H9 (cell line): Measurements from ENCODE around the gene MMP14. TPM values are rescaled to one million over a fixed set of nuclear protein-coding genes. Genes with fewer than 3 reads are reported as not detected.

Experiments used
- DNase-seq: peaks from one replicate; pipeline ENCODE4 v3.0.0-alpha.2; 2017
- H2AFZ ChIP-seq: one replicate; pipeline ENCODE4 v1.6.1; 2013; ENCODE audit warnings: mild to moderate bottlenecking, low read length, control low read depth, moderate library complexity
- H2AK5ac ChIP-seq: 2 replicates; pipeline ENCODE4 v1.6.1; 2013; ENCODE audit warnings: low read length, control low read depth, mixed read lengths; ENCODE audit not compliant: insufficient read length
- H2BK120ac ChIP-seq: one replicate; pipeline ENCODE4 v1.6.1; 2013; ENCODE audit warnings: low read depth, mild to moderate bottlenecking, low read length, control low read depth, inconsistent platforms; ENCODE audit not compliant: poor library complexity, severe bottlenecking
- H2BK12ac ChIP-seq: 2 replicates; pipeline ENCODE4 v1.6.1; 2013; ENCODE audit warnings: low read length, control low read depth, mixed read lengths, low read depth; ENCODE audit not compliant: insufficient read length
- H2BK15ac ChIP-seq: 2 replicates; pipeline ENCODE4 v1.6.1; 2013; ENCODE audit warnings: low read depth, low read length, control low read depth
- H2BK20ac ChIP-seq: one replicate; pipeline ENCODE4 v1.6.1; 2013; ENCODE audit warnings: low read depth, mild to moderate bottlenecking, low read length, control low read depth, inconsistent platforms; ENCODE audit not compliant: poor library complexity, severe bottlenecking
- H2BK5ac ChIP-seq: 2 replicates; pipeline ENCODE4 v1.6.1; 2013; ENCODE audit warnings: low read length, control low read depth, mixed read lengths; ENCODE audit not compliant: insufficient read length
- H3K14ac ChIP-seq: 2 replicates; pipeline ENCODE4 v1.6.1; 2013; ENCODE audit warnings: low read length, control low read depth; ENCODE audit not compliant: insufficient read depth
- H3K18ac ChIP-seq: 2 replicates; pipeline ENCODE4 v1.6.1; 2013; ENCODE audit warnings: low read depth, mild to moderate bottlenecking, mixed read lengths, low read length, control low read depth; ENCODE audit not compliant: insufficient read length
- H3K23ac ChIP-seq: 2 replicates; pipeline ENCODE4 v1.6.1; 2013; ENCODE audit warnings: low read length, control low read depth, mixed read lengths, low read depth; ENCODE audit not compliant: insufficient read length
- H3K23me2 ChIP-seq: 2 replicates; pipeline ENCODE4 v1.6.1; 2013; ENCODE audit warnings: low read depth, mild to moderate bottlenecking, mixed read lengths, low read length, control low read depth; ENCODE audit not compliant: insufficient read length, poor library complexity, severe bottlenecking
- H3K27ac ChIP-seq: 2 replicates; pipeline ENCODE4 v1.5.1; 2013; ENCODE audit warnings: low read length, control low read depth, mixed read lengths, low read depth; ENCODE audit not compliant: insufficient read length
- H3K27me3 ChIP-seq: 2 replicates; pipeline ENCODE4 v1.6.1; 2013; ENCODE audit warnings: low read length, control low read depth, inconsistent platforms; ENCODE audit not compliant: insufficient read depth
- H3K4ac ChIP-seq: 2 replicates; pipeline ENCODE4 v1.6.1; 2013; ENCODE audit warnings: low read depth, mild to moderate bottlenecking, control low read depth, inconsistent platforms, low read length, moderate library complexity
- H3K4me1 ChIP-seq: 2 replicates; pipeline ENCODE4 v1.6.1; 2013; ENCODE audit warnings: low read length, control low read depth, inconsistent platforms; ENCODE audit not compliant: insufficient read depth
- H3K4me2 ChIP-seq: 2 replicates; pipeline ENCODE4 v1.6.1; 2013; ENCODE audit warnings: low read length, control low read depth, mixed read lengths; ENCODE audit not compliant: insufficient read length, insufficient read depth
- H3K56ac ChIP-seq: 2 replicates; pipeline ENCODE4 v1.6.1; 2013; ENCODE audit warnings: low read depth, mild to moderate bottlenecking, mixed read lengths, low read length, control low read depth; ENCODE audit not compliant: insufficient read length
- H3K79me1 ChIP-seq: 2 replicates; pipeline ENCODE4 v1.6.1; 2013; ENCODE audit warnings: low read depth, mild to moderate bottlenecking, moderate library complexity, low read length, control low read depth, inconsistent platforms; ENCODE audit not compliant: insufficient read depth, poor library complexity, severe bottlenecking
- H3K79me2 ChIP-seq: 2 replicates; pipeline ENCODE4 v1.6.1; 2013; ENCODE audit warnings: low read length, control low read depth, inconsistent platforms; ENCODE audit not compliant: insufficient read depth
- H3K9ac ChIP-seq: 2 replicates; pipeline ENCODE4 v1.6.1; 2013; ENCODE audit warnings: low read length, control low read depth, mixed read lengths; ENCODE audit not compliant: insufficient read length; ENCODE audit errors: extremely low read depth
- H3K9me3 ChIP-seq: one replicate; pipeline ENCODE4 v1.6.1; 2013; ENCODE audit warnings: low read depth, low read length, inconsistent platforms; ENCODE audit not compliant: control insufficient read depth
- H3T11ph ChIP-seq: one replicate; pipeline ENCODE4 v1.6.1; 2013; ENCODE audit warnings: mild to moderate bottlenecking, low read length, control low read depth, inconsistent platforms
- H4K20me1 ChIP-seq: one replicate; pipeline ENCODE4 v1.6.1; 2013; ENCODE audit not compliant: control insufficient read depth, insufficient read length, insufficient read depth
- H4K5ac ChIP-seq: 2 replicates; pipeline ENCODE4 v1.6.1; 2013; ENCODE audit warnings: low read depth, mild to moderate bottlenecking, mixed read lengths, low read length, control low read depth; ENCODE audit not compliant: insufficient read length
- H4K8ac ChIP-seq: replicated peaks from 2 replicates; pipeline ENCODE4 v1.6.1; 2013; ENCODE audit warnings: low read length, control low read depth, mixed read lengths, low read depth; ENCODE audit not compliant: insufficient read length
- H4K91ac ChIP-seq: 2 replicates; pipeline ENCODE4 v1.6.1; 2013; ENCODE audit warnings: low read depth, mild to moderate bottlenecking, moderate library complexity, mixed read lengths, low read length, control low read depth; ENCODE audit not compliant: insufficient read length
- H3K27ac Mint-ChIP-seq, 3 experiments: 2 replicates in 2 of 3; 3 replicates in 1 of 3; pipeline ENCODE4 v1.8.0; 2020 to 2021; ENCODE audit warnings: mixed read lengths in 3 of 3, mild to moderate bottlenecking in 1 of 3, moderate library complexity in 1 of 3
- H3K27me3 Mint-ChIP-seq: 2 replicates; pipeline ENCODE4 v1.8.0; 2021; ENCODE audit warnings: low read depth, mild to moderate bottlenecking, moderate library complexity, mixed read lengths
- H3K36me3 Mint-ChIP-seq, 3 experiments: 2 replicates in 2 of 3; 3 replicates in 1 of 3; pipeline ENCODE4 v1.8.0; 2020 to 2021; ENCODE audit warnings: low read depth in 3 of 3, mixed read lengths in 3 of 3; ENCODE audit not compliant: insufficient read depth in 1 of 3
- H3K4me1 Mint-ChIP-seq, 2 experiments: 2 replicates each; pipeline ENCODE4 v1.8.0; 2020; ENCODE audit warnings: mixed read lengths in 2 of 2
- H3K4me3 Mint-ChIP-seq, 2 experiments: 2 replicates in 1 of 2; 3 replicates in 1 of 2; pipeline ENCODE4 v1.8.0; 2020 to 2021; ENCODE audit warnings: mild to moderate bottlenecking in 2 of 2, mixed read lengths in 2 of 2, moderate library complexity in 1 of 2
- H3K9me3 Mint-ChIP-seq, 2 experiments: 2 replicates in 1 of 2; 3 replicates in 1 of 2; pipeline ENCODE4 v1.8.0; 2020; ENCODE audit warnings: mild to moderate bottlenecking in 2 of 2, mixed read lengths in 2 of 2, moderate library complexity in 1 of 2
- WGBS: extraction: QIAGEN DNeasy Blood & Tissue Kit; methylation state at CpG from one replicate; pipeline ENCODE4 v1.1.7; 2013; ENCODE audit warnings: missing lambda C conversion rate, low lambda C conversion rate, mixed read lengths; ENCODE audit not compliant: insufficient read length; ENCODE audit errors: extremely low coverage; 5-methylcytosine and 5-hydroxymethylcytosine counted together
- total RNA-seq: library from RNA; stranded (reverse); gene quantifications from 2 replicates; pipeline ENCODE4 v1.2.1, GENCODE V29; 2021
- TF ChIP-seq, protein P1 (sequence below): fragments of 200-600 bp; sonication (generic); conservative IDR thresholded peaks from 3 replicates; pipeline ENCODE4 v1.8.0; 2021; ENCODE audit warnings: antibody characterized with exemption, mild to moderate bottlenecking

Gene MMP14
- total RNA-seq, 1 experiment from 2014 or later, result 56.5 TPM

DNA sequence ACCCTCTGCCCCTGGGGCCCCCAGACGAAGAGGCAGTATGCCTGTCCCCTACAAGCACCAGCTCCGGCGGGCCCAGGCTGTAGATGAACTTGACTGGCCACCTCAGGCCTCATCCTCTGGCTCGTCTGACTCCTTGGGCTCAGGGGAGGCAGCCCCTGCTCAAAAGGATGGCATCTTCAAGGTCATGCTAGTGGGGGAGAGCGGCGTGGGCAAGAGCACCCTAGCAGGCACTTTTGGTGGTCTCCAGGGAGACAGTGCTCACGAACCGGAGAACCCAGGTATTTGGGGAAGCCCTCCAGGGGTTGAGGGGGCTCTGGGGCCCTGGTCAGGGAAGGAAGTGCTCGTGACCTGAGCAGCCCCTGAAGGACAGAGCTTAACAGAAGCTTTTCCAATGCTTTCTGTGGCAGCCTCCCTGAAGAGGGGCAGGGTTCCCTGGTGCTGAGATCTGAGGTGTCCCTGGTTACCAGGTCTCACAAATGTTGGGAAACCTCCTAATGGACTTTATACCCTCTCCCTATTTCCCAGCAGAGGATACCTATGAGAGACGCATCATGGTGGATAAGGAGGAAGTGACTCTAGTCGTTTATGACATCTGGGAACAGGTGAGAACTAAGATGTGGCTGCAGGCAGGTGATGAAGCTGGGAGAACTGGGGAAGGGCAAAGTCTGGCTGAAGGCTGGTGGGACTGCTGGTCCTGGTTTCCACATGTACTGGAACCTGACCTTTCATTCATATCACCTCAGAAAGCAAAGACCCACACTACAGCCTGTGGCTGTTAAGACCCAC lies 48.5 kb downstream of the MMP14 start:
- TF ChIP-seq, protein P1, sequence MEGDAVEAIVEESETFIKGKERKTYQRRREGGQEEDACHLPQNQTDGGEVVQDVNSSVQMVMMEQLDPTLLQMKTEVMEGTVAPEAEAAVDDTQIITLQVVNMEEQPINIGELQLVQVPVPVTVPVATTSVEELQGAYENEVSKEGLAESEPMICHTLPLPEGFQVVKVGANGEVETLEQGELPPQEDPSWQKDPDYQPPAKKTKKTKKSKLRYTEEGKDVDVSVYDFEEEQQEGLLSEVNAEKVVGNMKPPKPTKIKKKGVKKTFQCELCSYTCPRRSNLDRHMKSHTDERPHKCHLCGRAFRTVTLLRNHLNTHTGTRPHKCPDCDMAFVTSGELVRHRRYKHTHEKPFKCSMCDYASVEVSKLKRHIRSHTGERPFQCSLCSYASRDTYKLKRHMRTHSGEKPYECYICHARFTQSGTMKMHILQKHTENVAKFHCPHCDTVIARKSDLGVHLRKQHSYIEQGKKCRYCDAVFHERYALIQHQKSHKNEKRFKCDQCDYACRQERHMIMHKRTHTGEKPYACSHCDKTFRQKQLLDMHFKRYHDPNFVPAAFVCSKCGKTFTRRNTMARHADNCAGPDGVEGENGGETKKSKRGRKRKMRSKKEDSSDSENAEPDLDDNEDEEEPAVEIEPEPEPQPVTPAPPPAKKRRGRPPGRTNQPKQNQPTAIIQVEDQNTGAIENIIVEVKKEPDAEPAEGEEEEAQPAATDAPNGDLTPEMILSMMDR, result no peak
- Histone ChIP-seq H3K27ac (no peak overlapping the region), H3K23ac (no peak overlapping the region), H4K20me1 (no peaks in the 10 kb centered on the region), H3K4me1 (no peaks in the 10 kb centered on the region; the same call in 1 of the 2 replicates), H3K4ac (no peak overlapping the region), H3K9me3 (no peaks in the 10 kb centered on the region), H4K5ac (no peak overlapping the region), H4K91ac (no peak overlapping the region), H3K56ac (no peak overlapping the region), H4K8ac (no peak overlapping the region), H3K23me2 (peaks cover 13% of the 10 kb centered on the region), H3K18ac (no peak overlapping the region), H3K14ac (no peak overlapping the region), H3K79me2 (no peaks in the 10 kb centered on the region), H2BK12ac (no peak overlapping the region), H3T11ph (no peak overlapping the region), H2BK15ac (no peak overlapping the region), H2BK120ac (no peak overlapping the region), H2AK5ac (no peak overlapping the region), H3K9ac (no peak overlapping the region), H2AFZ (no peak overlapping the region), H2BK20ac (no peak overlapping the region), H3K27me3 (peaks cover 3% of the 10 kb centered on the region; the same call in 1 of the 2 replicates), H3K79me1 (no peaks in the 10 kb centered on the region), H3K4me2 (no peak overlapping the region), H2BK5ac (no peak overlapping the region)
- Mint-ChIP-seq H3K36me3 (peaks cover 0 to 11% (median 6%) of the 10 kb centered on the region in 3 experiments; a peak in 3 of 7 replicates), H3K9me3 (no peaks in the 10 kb centered on the region; a peak in 1 of 5 replicates), H3K4me1 (peaks cover 35 to 42% of the 10 kb centered on the region in 2 experiments), H3K4me3 (peak overlapping the region in 1 of 2 experiments; percentile 54; a peak in 2 of 5 replicates), H3K27ac (no peak overlapping the region), H3K27me3 (peaks cover 37% of the 10 kb centered on the region)
- WGBS, result no CpG with 5 or more reads among the region's 11 CpGs
- no peak for DNase-seq
